Measurements from ENCODE around the gene PKHD1.

DNA sequence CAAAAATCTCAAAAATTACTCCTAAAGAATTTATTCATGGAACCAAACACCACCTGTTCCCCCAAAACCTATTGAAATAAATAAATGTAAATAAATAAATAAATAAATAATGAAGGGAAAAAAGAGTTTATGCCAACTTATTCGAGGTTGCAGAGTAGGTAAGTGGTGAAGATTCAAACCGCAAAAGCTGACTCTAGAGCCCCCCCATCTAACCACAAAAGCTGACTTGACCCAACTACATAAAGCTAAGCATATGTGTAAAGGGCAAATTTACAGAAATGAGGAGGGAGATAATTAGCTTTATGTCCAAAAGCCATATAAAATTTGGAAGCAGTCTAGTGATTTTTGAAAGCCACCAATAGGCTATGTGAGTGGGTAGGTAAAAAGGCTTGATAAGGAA is 486.9 kb downstream of the PKHD1 start:
- TF ChIP-seq FOXA1 (IDR thresholded peaks at IDR 0.05): no peak
- no peak for TF ChIP-seq FOXK2 (IDR thresholded peaks at IDR 0.05)
- no peak for TF ChIP-seq TARDBP (IDR thresholded peaks at IDR 0.05)
- no peak for TF ChIP-seq ARNT (IDR thresholded peaks at IDR 0.05)
- TF ChIP-seq NFRKB (IDR thresholded peaks at IDR 0.05): no peak
- TF ChIP-seq SUZ12 (IDR thresholded peaks at IDR 0.05): no peak
- no peak for TF ChIP-seq FOXM1 (IDR thresholded peaks at IDR 0.05; ENCODE audit: borderline replicate concordance)
- no peak for TF ChIP-seq BHLHE40 (IDR thresholded peaks at IDR 0.05; ENCODE audit: borderline replicate concordance)
- no peak for TF ChIP-seq CTBP1 (IDR thresholded peaks at IDR 0.05; ENCODE audit: borderline replicate concordance)
- TF ChIP-seq ELF4 (IDR thresholded peaks at IDR 0.05): no peak
- TF ChIP-seq LEF1 (IDR thresholded peaks at IDR 0.05; ENCODE audit: borderline replicate concordance): no peak
- TF ChIP-seq SP1 (IDR thresholded peaks at IDR 0.05): no peak
- no peak for TF ChIP-seq HDGF (IDR thresholded peaks at IDR 0.05; ENCODE audit: borderline replicate concordance)
- TF ChIP-seq, protein P1, sequence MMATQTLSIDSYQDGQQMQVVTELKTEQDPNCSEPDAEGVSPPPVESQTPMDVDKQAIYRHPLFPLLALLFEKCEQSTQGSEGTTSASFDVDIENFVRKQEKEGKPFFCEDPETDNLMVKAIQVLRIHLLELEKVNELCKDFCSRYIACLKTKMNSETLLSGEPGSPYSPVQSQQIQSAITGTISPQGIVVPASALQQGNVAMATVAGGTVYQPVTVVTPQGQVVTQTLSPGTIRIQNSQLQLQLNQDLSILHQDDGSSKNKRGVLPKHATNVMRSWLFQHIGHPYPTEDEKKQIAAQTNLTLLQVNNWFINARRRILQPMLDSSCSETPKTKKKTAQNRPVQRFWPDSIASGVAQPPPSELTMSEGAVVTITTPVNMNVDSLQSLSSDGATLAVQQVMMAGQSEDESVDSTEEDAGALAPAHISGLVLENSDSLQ (IDR thresholded peaks at IDR 0.05): no peak
